GM23338 (cell line): ENCODE data around the gene IDI1. TPM values are rescaled to one million over a fixed set of nuclear protein-coding genes. Genes with fewer than 3 reads are reported as not detected.

Experiments used
- ATAC-seq: fragments of 200-7000 bp; cut with Tn5 transposase; 3 replicates; pipeline ENCODE4 v1.9.1; 2020
- DNase-seq: peaks from one replicate; pipeline ENCODE4 v3.0.0-alpha.2; 2015; ENCODE audit warnings: low spot score
- H2AFZ ChIP-seq: fragments of 200-600 bp; sonication (generic); 2 replicates; pipeline ENCODE4 v1.8.0; 2016; ENCODE audit warnings: antibody characterized with exemption, mild to moderate bottlenecking, moderate library complexity
- H3F3A ChIP-seq: fragments of 200-600 bp; sonication (generic); replicated peaks from 2 replicates; pipeline ENCODE4 v1.8.0; 2017; ENCODE audit warnings: antibody characterized with exemption, mixed run types, low read depth
- H3K27ac ChIP-seq: fragments of 200-600 bp; sonication (generic); 2 replicates; pipeline ENCODE4 v1.6.1; 2016; ENCODE audit warnings: low read depth
- H3K27me3 ChIP-seq: fragments of 200-600 bp; sonication (generic); 2 replicates; pipeline ENCODE4 v1.8.0; 2016; ENCODE audit warnings: mild to moderate bottlenecking, mixed run types, moderate library complexity; ENCODE audit not compliant: insufficient read depth
- H3K36me3 ChIP-seq: fragments of 200-600 bp; sonication (generic); 2 replicates; pipeline ENCODE4 v1.8.0; 2016; ENCODE audit warnings: mild to moderate bottlenecking; ENCODE audit not compliant: insufficient read depth
- H3K4me1 ChIP-seq: fragments of 200-600 bp; sonication (generic); 2 replicates; pipeline ENCODE4 v1.8.0; 2016; ENCODE audit warnings: mild to moderate bottlenecking, moderate library complexity; ENCODE audit not compliant: insufficient read depth
- H3K4me2 ChIP-seq: fragments of 200-600 bp; sonication (generic); 2 replicates; pipeline ENCODE4 v1.7.1; 2017; ENCODE audit warnings: mixed run types
- H3K4me3 ChIP-seq: fragments of 200-600 bp; sonication (generic); 2 replicates; pipeline ENCODE4 v1.6.1; 2016; ENCODE audit warnings: mixed run types
- H3K79me2 ChIP-seq: fragments of 200-600 bp; sonication (generic); replicated peaks from 2 replicates; pipeline ENCODE4 v1.8.0; 2017; ENCODE audit warnings: mild to moderate bottlenecking; ENCODE audit not compliant: insufficient read depth
- H3K9me2 ChIP-seq: fragments of 200-600 bp; sonication (generic); 2 replicates; pipeline ENCODE4 v1.8.0; 2017; ENCODE audit not compliant: insufficient read depth
- H4K20me1 ChIP-seq: fragments of 200-600 bp; sonication (generic); replicated peaks from 2 replicates; pipeline ENCODE4 v1.8.0; 2017; ENCODE audit warnings: mild to moderate bottlenecking; ENCODE audit not compliant: insufficient read depth
- H3K27ac Mint-ChIP-seq: 2 replicates; pipeline ENCODE4 v1.8.0; 2020; ENCODE audit warnings: inconsistent platforms, mild to moderate bottlenecking, moderate library complexity, mixed read lengths
- H3K27me3 Mint-ChIP-seq: 3 replicates; pipeline ENCODE4 v1.8.0; 2022; ENCODE audit warnings: low read depth, mild to moderate bottlenecking, moderate library complexity, mixed read lengths, inconsistent platforms; ENCODE audit not compliant: insufficient read depth, poor library complexity
- H3K36me3 Mint-ChIP-seq: 3 replicates; pipeline ENCODE4 v1.8.0; 2021; ENCODE audit warnings: low read depth, mild to moderate bottlenecking, inconsistent platforms, moderate library complexity, mixed read lengths
- H3K4me1 Mint-ChIP-seq: 3 replicates; pipeline ENCODE4 v1.8.0; 2020; ENCODE audit warnings: mild to moderate bottlenecking, inconsistent platforms, mixed read lengths
- H3K4me3 Mint-ChIP-seq: 3 replicates; pipeline ENCODE4 v1.8.0; 2021; ENCODE audit warnings: moderate library complexity, mild to moderate bottlenecking, inconsistent platforms, mixed read lengths
- H3K9me3 Mint-ChIP-seq: 3 replicates; pipeline ENCODE4 v1.8.0; 2020; ENCODE audit warnings: moderate library complexity, mild to moderate bottlenecking, inconsistent platforms, mixed read lengths
- CREB1 ChIP-seq: fragments of 250-450 bp; sonication (Bioruptor Pico); IDR thresholded peaks from 2 replicates; pipeline ENCODE4 v1.5.0; 2020; ENCODE audit warnings: low read depth, mild to moderate bottlenecking, moderate library complexity
- EZH2 ChIP-seq: fragments of 200-600 bp; sonication (generic); IDR thresholded peaks from one replicate; pipeline ENCODE4 v1.8.0; 2017; ENCODE audit warnings: antibody characterized with exemption, mild to moderate bottlenecking, low read depth; ENCODE audit not compliant: unreplicated experiment
- EZH2phosphoT487 ChIP-seq: fragments of 200-600 bp; sonication (generic); IDR thresholded peaks from one replicate; pipeline ENCODE4 v1.8.1; 2018; ENCODE audit warnings: antibody characterized with exemption; ENCODE audit not compliant: unreplicated experiment
- NANOG ChIP-seq: IDR thresholded peaks from 2 replicates; pipeline ENCODE4 v1.6.1; 2016; ENCODE audit warnings: antibody characterized with exemption, borderline replicate concordance
- REST ChIP-seq: IDR thresholded peaks from one replicate; pipeline ENCODE4 v1.6.1; 2018; ENCODE audit warnings: antibody characterized with exemption; ENCODE audit not compliant: unreplicated experiment
- ZNF331 ChIP-seq: fragments of 250-450 bp; sonication (Bioruptor Pico); IDR thresholded peaks from 2 replicates; pipeline ENCODE4 v1.5.0; 2020; ENCODE audit warnings: low read depth, mild to moderate bottlenecking, moderate library complexity
- polyA plus RNA-seq: library from polyadenylated mRNA; unstranded; fragments of >200 nt; fragmentation: Nextera tagmentation; extraction: Ambion mirVana; gene quantifications from 2 replicates; pipeline ENCODE4 v1.2.1, GENCODE V29; 2016
- total RNA-seq: library from RNA; depleted of rRNA; stranded (reverse); fragments of >200 nt; shearing (Covaris generic); gene quantifications from 2 replicates; pipeline ENCODE4 v1.2.3, GENCODE V29; 2014
- TF ChIP-seq, protein P1 (sequence below), 2 experiments: fragments of 200-600 bp in 1 of 2; sonication (generic) in 1 of 2; conservative IDR thresholded peaks; 2 replicates each; pipeline versions ENCODE4 v1.5.1 to v1.6.1; 2016 to 2017; ENCODE audit warnings: antibody characterized with exemption in 2 of 2, low read depth in 2 of 2, mild to moderate bottlenecking in 2 of 2, moderate library complexity in 1 of 2

The IDI1 gene
- total and polyA plus RNA-seq, 2 experiments from 2014 or later, result 119 to 154 TPM

DNA sequence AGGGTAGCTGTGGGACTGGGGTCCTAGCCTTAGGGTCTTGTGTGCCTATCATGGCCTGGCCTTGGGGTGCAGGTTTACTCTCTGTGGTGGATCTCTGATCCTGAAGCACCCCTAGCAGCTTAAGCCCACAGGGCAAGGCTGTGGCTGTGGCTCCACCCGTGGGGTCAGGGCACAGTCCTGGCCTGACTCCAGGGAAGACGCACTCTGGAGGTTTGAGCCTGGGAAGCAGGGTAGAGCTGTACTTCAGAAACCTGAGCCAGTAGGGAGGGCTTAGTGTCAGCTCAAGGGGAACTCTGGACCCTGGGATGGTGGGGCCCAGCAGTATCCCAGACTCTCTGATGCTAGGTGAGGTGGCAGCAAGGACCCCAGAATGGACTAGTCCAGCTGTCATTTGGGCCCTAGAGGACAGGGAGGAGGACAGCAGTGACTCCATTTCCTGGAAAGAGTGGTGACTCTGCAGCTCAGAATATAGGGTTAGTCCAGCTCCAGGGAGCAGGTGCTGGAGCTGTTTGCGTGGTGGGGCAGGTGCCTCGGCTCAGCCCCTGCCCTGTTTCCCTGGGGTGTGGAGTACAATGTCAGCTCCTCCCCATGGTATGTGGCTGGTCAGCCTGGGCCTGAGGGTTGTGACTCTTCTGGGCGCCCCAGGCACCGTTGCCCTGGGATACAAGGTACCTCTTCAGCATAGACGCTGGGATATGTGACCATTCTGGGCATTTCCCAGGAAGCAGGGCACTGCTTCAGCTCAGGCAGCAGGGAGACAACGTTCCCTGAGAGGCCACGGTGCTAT, 44.8 kb downstream of the IDI1 start (continued):
- TF ChIP-seq REST, result no peak
- TF ChIP-seq EZH2phosphoT487, result no peak
- TF ChIP-seq, protein P1, sequence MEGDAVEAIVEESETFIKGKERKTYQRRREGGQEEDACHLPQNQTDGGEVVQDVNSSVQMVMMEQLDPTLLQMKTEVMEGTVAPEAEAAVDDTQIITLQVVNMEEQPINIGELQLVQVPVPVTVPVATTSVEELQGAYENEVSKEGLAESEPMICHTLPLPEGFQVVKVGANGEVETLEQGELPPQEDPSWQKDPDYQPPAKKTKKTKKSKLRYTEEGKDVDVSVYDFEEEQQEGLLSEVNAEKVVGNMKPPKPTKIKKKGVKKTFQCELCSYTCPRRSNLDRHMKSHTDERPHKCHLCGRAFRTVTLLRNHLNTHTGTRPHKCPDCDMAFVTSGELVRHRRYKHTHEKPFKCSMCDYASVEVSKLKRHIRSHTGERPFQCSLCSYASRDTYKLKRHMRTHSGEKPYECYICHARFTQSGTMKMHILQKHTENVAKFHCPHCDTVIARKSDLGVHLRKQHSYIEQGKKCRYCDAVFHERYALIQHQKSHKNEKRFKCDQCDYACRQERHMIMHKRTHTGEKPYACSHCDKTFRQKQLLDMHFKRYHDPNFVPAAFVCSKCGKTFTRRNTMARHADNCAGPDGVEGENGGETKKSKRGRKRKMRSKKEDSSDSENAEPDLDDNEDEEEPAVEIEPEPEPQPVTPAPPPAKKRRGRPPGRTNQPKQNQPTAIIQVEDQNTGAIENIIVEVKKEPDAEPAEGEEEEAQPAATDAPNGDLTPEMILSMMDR (conservative IDR thresholded peaks at IDR 0.05; ENCODE audit: low read depth in 2 of 2), result no peak
- no peak for TF ChIP-seq NANOG

DNA sequence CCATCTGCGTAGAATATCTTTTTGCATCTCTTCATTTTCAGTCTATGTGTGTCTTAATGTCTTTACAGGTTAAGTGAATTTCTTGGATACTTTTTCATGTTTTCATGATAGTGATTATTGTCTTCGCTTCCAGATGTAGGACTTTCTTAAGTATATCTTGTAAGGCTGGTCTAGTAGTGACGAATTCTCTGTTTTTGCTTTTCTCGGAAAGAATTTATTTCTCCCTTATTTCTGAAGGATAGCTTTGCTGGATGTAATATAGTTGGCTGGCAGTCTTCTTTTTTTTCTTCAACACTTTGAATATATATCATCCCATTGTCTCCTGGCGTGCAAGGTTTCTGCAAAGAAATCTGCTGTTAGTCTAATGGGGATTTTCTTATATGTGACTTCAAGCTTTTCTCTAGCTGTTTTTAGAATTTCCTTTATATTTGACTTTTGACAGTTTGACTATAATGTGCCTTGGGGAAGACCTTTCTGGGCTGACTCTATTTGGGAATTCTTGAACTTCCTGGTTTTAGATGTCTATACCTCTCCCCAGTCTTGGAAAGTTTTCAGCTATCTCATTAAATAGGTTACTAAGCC, 46.4 kb downstream of the IDI1 start:
- TF ChIP-seq ZNF331 (CRISPR knock-in tag) (no peak), NANOG (no peak), REST (no peak), EZH2 (no peak), CREB1 (CRISPR knock-in tag) (no peak)
- Mint-ChIP-seq H3K4me3 (no peak overlapping the region), H3K9me3 (no peaks in the 10 kb centered on the region), H3K36me3 (peaks cover 98% of the 10 kb centered on the region), H3K27ac (no peak overlapping the region), H3K27me3 (peaks cover 4% of the 10 kb centered on the region), H3K4me1 (no peaks in the 10 kb centered on the region)
- Histone ChIP-seq H3K9me2 (no peaks in the 10 kb centered on the region), H3K79me2 (peaks cover 62% of the 10 kb centered on the region), H3K4me2 (no peak overlapping the region), H3K4me3 (no peak overlapping the region), H3F3A (peaks cover 12% of the 10 kb centered on the region; the same call in 1 of the 2 replicates), H3K27ac (no peak overlapping the region), H3K27me3 (no peaks in the 10 kb centered on the region), H4K20me1 (peaks cover 36% of the 10 kb centered on the region), H3K36me3 (peaks cover 96% of the 10 kb centered on the region), H3K4me1 (no peaks in the 10 kb centered on the region), H2AFZ (no peak overlapping the region)
- DNase-seq (no peak), ATAC-seq (no peak)
